GM12878 (cell line): ENCODE results near the gene PTPRC.

Experiments
- PAX8 ChIP-seq: fragments of 450-650 bp; IDR thresholded peaks from 2 replicates; pipeline ENCODE4 v1.6.1; 2017; ENCODE audit warnings: mild to moderate bottlenecking, moderate library complexity
- POLR2A ChIP-seq: IDR thresholded peaks from 2 replicates; pipeline ENCODE4 v1.6.1; 2011; ENCODE audit warnings: low read depth, mild to moderate bottlenecking, low read length
- SRF ChIP-seq, 2 experiments: IDR thresholded peaks; 2 replicates each; pipeline ENCODE4 v1.6.1; 2011; ENCODE audit warnings: low read depth in 2 of 2, low read length in 2 of 2, mild to moderate bottlenecking in 1 of 2, moderate library complexity in 1 of 2
- ZBTB33 ChIP-seq: fragments of 450-650 bp; IDR thresholded peaks from 2 replicates; pipeline ENCODE4 v1.6.1; 2017; ENCODE audit warnings: mild to moderate bottlenecking

GRCh38 chr1:198655459-198656121, 16.8 kb downstream of the PTPRC start:
- TF ChIP-seq PAX8 = no peak
- TF ChIP-seq SRF (IDR thresholded peaks at IDR 0.05; ENCODE audit: low read depth in 2 of 2, low read length in 2 of 2) = no peak
- TF ChIP-seq POLR2A = no peak
- TF ChIP-seq ZBTB33 = no peak
